GM12878 (cell line): ENCODE results near the gene WDR93. TPM values are rescaled to one million over a fixed set of nuclear protein-coding genes. Genes with fewer than 3 reads are reported as not detected.

Source experiments
- ATAC-seq: fragments of 200-7000 bp; cut with Tn5 transposase; 3 replicates; pipeline ENCODE4 v1.9.1; 2020; ENCODE audit warnings: mild to moderate bottlenecking, moderate library complexity
- BruUV-seq: library from RNA; stranded (reverse); fragments of 400-500 nt; replicated peaks from 2 replicates; lab custom pipeline; 2021; lab: Mats Ljungman, UMichigan
- CTCF ChIA-PET: fragments of 300-600 bp; sonication (Branson Sonifier 250); formaldehyde crosslinking; extraction: SDS; loops from one replicate; lab custom pipeline; 2021; ENCODE audit warnings: inconsistent platforms; lab: Yijun Ruan, JAX
- POLR2A ChIA-PET: fragments of 350-600 bp; formaldehyde crosslinking; extraction: SDS; loops from one replicate; lab custom pipeline; 2021; ENCODE audit warnings: inconsistent platforms; lab: Charles Lee
- RAD21 ChIA-PET: fragments of 300-600 bp; sonication (Branson Sonifier 250); formaldehyde crosslinking; loops from one replicate; lab custom pipeline; 2023; ENCODE audit warnings: antibody characterized with exemption; ENCODE audit not compliant: unreplicated experiment; lab: Charles Lee
- SMC1A ChIA-PET: fragments of 300-600 bp; sonication (Branson Sonifier 250); formaldehyde crosslinking; loops from one replicate; lab custom pipeline; 2023; ENCODE audit not compliant: unreplicated experiment, uncharacterized antibody; lab: Charles Lee
- DNase-seq: peaks from one replicate; pipeline ENCODE4 v3.0.0-alpha.2; 2011; ENCODE audit warnings: low read depth, low spot score
- FAIRE-seq: peaks from 3 replicates; lab custom pipeline; 2011; peaks lifted over from hg19 to GRCh38; lab: Jason Lieb, UNC
- H2AFZ ChIP-seq: 2 replicates; pipeline ENCODE4 v1.6.0; 2011; ENCODE audit warnings: low read depth, low read length, control low read depth; ENCODE audit not compliant: control insufficient read depth
- H3K27ac ChIP-seq: 2 replicates; pipeline ENCODE4 v1.5.1; 2011; ENCODE audit warnings: control low read depth; ENCODE audit not compliant: control insufficient read depth, insufficient read depth
- H3K27me3 ChIP-seq, 2 experiments: replicated peaks in 1 of 2; 2 replicates each; pipeline versions ENCODE4 v1.6.0 to v1.6.1; 2011; ENCODE audit warnings: low read length in 1 of 2; ENCODE audit not compliant: control insufficient read depth in 2 of 2, insufficient read depth in 2 of 2
- H3K36me3 ChIP-seq, 2 experiments: 2 replicates each; pipeline ENCODE4 v1.5.1; 2011; ENCODE audit warnings: low read length in 1 of 2; ENCODE audit not compliant: control insufficient read depth in 2 of 2, insufficient read depth in 2 of 2
- H3K4me1 ChIP-seq: 2 replicates; pipeline ENCODE4 v1.6.1; 2011; ENCODE audit warnings: mild to moderate bottlenecking, low read length, moderate library complexity, mixed read lengths; ENCODE audit not compliant: control insufficient read depth, insufficient read depth
- H3K4me2 ChIP-seq: 2 replicates; pipeline ENCODE4 v1.6.0; 2011; ENCODE audit warnings: control low read depth; ENCODE audit not compliant: control insufficient read depth, insufficient read depth
- H3K4me3 ChIP-seq: fragments of 200-600 bp; sonication (generic); 2 replicates; pipeline ENCODE4 v1.5.1; 2016
- H3K79me2 ChIP-seq: 2 replicates; pipeline ENCODE4 v1.6.0; 2011; ENCODE audit warnings: low read length; ENCODE audit not compliant: control insufficient read depth, insufficient read depth
- H3K9ac ChIP-seq: 2 replicates; pipeline ENCODE4 v1.8.0; 2011; ENCODE audit warnings: low read length, control low read depth, mixed read lengths; ENCODE audit not compliant: control insufficient read depth, insufficient read depth
- H3K9me3 ChIP-seq: replicated peaks from 3 replicates; pipeline ENCODE4 v1.5.1; 2011; ENCODE audit warnings: mild to moderate bottlenecking, low read length; ENCODE audit not compliant: control insufficient read depth, insufficient read depth
- H4K20me1 ChIP-seq: 2 replicates; pipeline ENCODE4 v1.6.0; 2011; ENCODE audit not compliant: control insufficient read depth, insufficient read depth
- BACH1 ChIP-seq: fragments of 450-650 bp; IDR thresholded peaks from 2 replicates; pipeline ENCODE4 v1.6.1; 2017; ENCODE audit warnings: mild to moderate bottlenecking, borderline replicate concordance
- CREB1 ChIP-seq: IDR thresholded peaks from 2 replicates; pipeline ENCODE4 v1.6.1; 2012; ENCODE audit warnings: low read depth, mild to moderate bottlenecking, inconsistent platforms
- EGR1 ChIP-seq, 2 experiments: IDR thresholded peaks; 1 replicate in 1 of 2; 2 replicates in 1 of 2; pipeline ENCODE4 v1.6.1; 2011 to 2012; ENCODE audit warnings: low read depth in 2 of 2, low read length in 2 of 2, borderline replicate concordance in 1 of 2, mild to moderate bottlenecking in 1 of 2, moderate library complexity in 1 of 2
- ESRRA ChIP-seq: IDR thresholded peaks from 2 replicates; pipeline ENCODE4 v1.6.1; 2012; ENCODE audit warnings: mild to moderate bottlenecking, low read length, improper control_type of control experiment
- GABPA ChIP-seq: IDR thresholded peaks from 2 replicates; pipeline ENCODE4 v1.6.1; 2014; ENCODE audit warnings: antibody characterized with exemption, low read depth, mild to moderate bottlenecking, inconsistent platforms
- HCFC1 ChIP-seq: fragments of 150-350 bp; IDR thresholded peaks from 2 replicates; pipeline ENCODE4 v1.6.1; 2014; ENCODE audit warnings: low read length
- HDAC2 ChIP-seq: fragments of 200-600 bp; sonication (generic); IDR thresholded peaks from 2 replicates; pipeline ENCODE4 v1.6.1; 2017
- LARP7 ChIP-seq: fragments of 450-650 bp; IDR thresholded peaks from 2 replicates; pipeline ENCODE4 v1.6.1; 2017; ENCODE audit warnings: mild to moderate bottlenecking
- PAX5 ChIP-seq: IDR thresholded peaks from 2 replicates; pipeline ENCODE4 v1.6.1; 2011; ENCODE audit warnings: low read depth, low read length, borderline replicate concordance
- PML ChIP-seq: IDR thresholded peaks from 2 replicates; pipeline ENCODE4 v1.6.1; 2012; ENCODE audit warnings: low read length, inconsistent platforms
- POLR2AphosphoS5 ChIP-seq: IDR thresholded peaks from 2 replicates; pipeline ENCODE4 v1.6.1; 2011; ENCODE audit warnings: mild to moderate bottlenecking, low read length, inconsistent platforms
- RAD51 ChIP-seq: fragments of 450-650 bp; IDR thresholded peaks from 2 replicates; pipeline ENCODE4 v1.6.1; 2016; ENCODE audit warnings: moderate library complexity, mild to moderate bottlenecking, inconsistent platforms
- RUNX3 ChIP-seq: IDR thresholded peaks from 2 replicates; pipeline ENCODE4 v1.6.1; 2012; ENCODE audit warnings: low read length, inconsistent platforms
- WRNIP1 ChIP-seq: IDR thresholded peaks from 2 replicates; pipeline ENCODE4 v1.6.1; 2011; ENCODE audit warnings: low read depth, low read length, improper control_type of control experiment, borderline replicate concordance
- in situ Hi-C: fragments of 300-500 bp; cut with MboI; formaldehyde crosslinking; loops from 9 replicates; pipeline ENCODE4 v1.14.3; 2018; ENCODE audit warnings: mixed read lengths
- intact Hi-C: fragments of 100-400 bp; cut with micrococcal nuclease; formaldehyde crosslinking; loops from one replicate; pipeline ENCODE4 v1.14.2; 2022; ENCODE audit not compliant: unreplicated experiment
- polyA plus RNA-seq, 11 experiments: library from polyadenylated mRNA; depleted of rRNA in 4 of 11; unstranded in 6 of 11; stranded (reverse) in 5 of 11; fragments of >200 nt; fragmentation: Nextera tagmentation in 4 of 11; fragmentation: Illumina TruSeq in 1 of 11; extraction: Ambion mirVana in 4 of 11; extraction: Trizol in 1 of 11; gene quantifications; 1 replicate in 1 of 11; 2 replicates in 10 of 11; pipeline versions ENCODE4 v1.2.1 to v1.2.3, GENCODE V29; 2011 to 2016; ENCODE audit warnings: inconsistent platforms in 2 of 11, missing spikeins in 2 of 11, low read depth in 1 of 11
- total RNA-seq, 4 experiments: library from RNA; depleted of rRNA in 3 of 4; stranded (reverse); fragments of >200 nt in 3 of 4; fragmentation: Illumina TruSeq in 1 of 4; extraction: Trizol in 1 of 4; gene quantifications; 2 replicates each; pipeline versions ENCODE4 v1.2.1 to v1.2.3, GENCODE V29; 2013 to 2021
- TF ChIP-seq, protein P1 (sequence below): fragments of 450-650 bp; IDR thresholded peaks from 2 replicates; pipeline ENCODE4 v1.6.1; 2014; ENCODE audit warnings: mild to moderate bottlenecking

WDR93 gene
- total and polyA plus RNA-seq, 10 of the 15 experiments (the other 5 are each of a cell fraction or from before 2014, with no cell fraction given) = not detected

DNA sequence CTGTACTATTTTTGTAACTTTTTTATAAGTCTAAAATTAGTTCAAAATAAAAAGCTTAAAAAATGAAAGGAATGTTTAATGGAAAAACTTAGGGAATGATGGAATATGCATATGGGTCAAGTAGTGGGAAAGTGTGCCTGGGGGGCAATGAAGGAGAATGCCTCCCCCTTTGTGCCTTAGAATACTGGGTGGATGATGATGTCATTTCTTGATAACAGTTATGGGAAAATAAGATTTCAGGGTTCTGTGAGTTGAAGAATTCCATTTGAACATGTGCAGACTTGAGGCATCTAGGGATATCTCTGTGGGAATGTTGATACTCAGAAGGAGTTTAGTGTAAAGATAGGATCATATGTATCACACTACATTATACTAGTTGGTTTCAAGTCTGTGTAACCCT, 13.8 kb downstream of the WDR93 start:
- ATAC-seq = no peak
- Histone ChIP-seq H3K4me1 (no peaks in the 10 kb centered on the region), H3K9me3 (no peaks in the 10 kb centered on the region), H4K20me1 (no peaks in the 10 kb centered on the region), H3K27me3 (peaks cover 0 to 7% of the 10 kb centered on the region in 2 experiments; a peak in 3 of 4 replicates), H2AFZ (no peak overlapping the region), H3K4me2 (no peak overlapping the region), H3K79me2 (no peaks in the 10 kb centered on the region), H3K4me3 (no peak overlapping the region), H3K9ac (no peak overlapping the region), H3K36me3 (no peaks in the 10 kb centered on the region), H3K27ac (no peak overlapping the region)
- POLR2A ChIA-PET = no interaction called here
- intact Hi-C loops (no loop called here), in situ Hi-C loops (no loop called here)
- no peak for FAIRE-seq
- CTCF ChIA-PET = interaction anchor here (1.0 kb wide), 1 partner anchor 19 kb away, joined by 4 read pairs; no protein-coding TSS in a partner anchor
- RAD21 ChIA-PET = no interaction called here
- SMC1A ChIA-PET = no interaction called here
- DNase-seq = no peak
- no peak for TF ChIP-seq CREB1
- no peak for TF ChIP-seq WRNIP1
- TF ChIP-seq HDAC2 = no peak
- TF ChIP-seq PML = no peak
- TF ChIP-seq, protein P1, sequence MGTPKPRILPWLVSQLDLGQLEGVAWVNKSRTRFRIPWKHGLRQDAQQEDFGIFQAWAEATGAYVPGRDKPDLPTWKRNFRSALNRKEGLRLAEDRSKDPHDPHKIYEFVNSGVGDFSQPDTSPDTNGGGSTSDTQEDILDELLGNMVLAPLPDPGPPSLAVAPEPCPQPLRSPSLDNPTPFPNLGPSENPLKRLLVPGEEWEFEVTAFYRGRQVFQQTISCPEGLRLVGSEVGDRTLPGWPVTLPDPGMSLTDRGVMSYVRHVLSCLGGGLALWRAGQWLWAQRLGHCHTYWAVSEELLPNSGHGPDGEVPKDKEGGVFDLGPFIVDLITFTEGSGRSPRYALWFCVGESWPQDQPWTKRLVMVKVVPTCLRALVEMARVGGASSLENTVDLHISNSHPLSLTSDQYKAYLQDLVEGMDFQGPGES = no peak
- no peak for TF ChIP-seq POLR2AphosphoS5
- TF ChIP-seq RAD51 = no peak
- no peak for TF ChIP-seq ESRRA
- no peak for TF ChIP-seq RUNX3
- TF ChIP-seq GABPA = no peak
- no peak for TF ChIP-seq EGR1 (IDR thresholded peaks at IDR 0.05; ENCODE audit: borderline replicate concordance in 1 of 2, low read depth in 2 of 2, low read length in 2 of 2)
- no peak for TF ChIP-seq BACH1
- no peak for TF ChIP-seq HCFC1
- no peak for TF ChIP-seq LARP7
- TF ChIP-seq PAX5 = no peak
- BruUV-seq = no TSS peak
